PC-9 (cell line): ENCODE data around the gene RPS6KA5. TPM values are rescaled to one million over a fixed set of nuclear protein-coding genes. Genes with fewer than 3 reads are reported as not detected.

Source experiments
- BruUV-seq: library from RNA; stranded (reverse); fragments of 400-500 nt; replicated peaks from 2 replicates; lab custom pipeline; 2021; lab: Mats Ljungman, UMichigan
- CTCF ChIA-PET: fragments of 300-600 bp; sonication (Branson Sonifier 250); formaldehyde crosslinking; loops from one replicate; lab custom pipeline; 2022; ENCODE audit warnings: antibody characterized with exemption; lab: Charles Lee
- POLR2A ChIA-PET: fragments of 300-600 bp; sonication (Branson Sonifier 250); formaldehyde crosslinking; loops from one replicate; lab custom pipeline; 2022; ENCODE audit warnings: antibody characterized with exemption; ENCODE audit not compliant: unreplicated experiment; lab: Charles Lee
- DNase-seq, 2 experiments: peaks; one replicate each; pipeline versions ENCODE4 v3.0.0 to v3.0.0-alpha.2; 2015 to 2022; ENCODE audit warnings: mixed read lengths in 1 of 2
- H2AFZ ChIP-seq: fragments of 200-600 bp; sonication (generic); 2 replicates; pipeline ENCODE4 v1.8.1; 2017; ENCODE audit warnings: antibody characterized with exemption
- H3F3A ChIP-seq: fragments of 200-600 bp; sonication (generic); 2 replicates; pipeline ENCODE4 v1.8.1; 2017; ENCODE audit warnings: antibody characterized with exemption, mild to moderate bottlenecking, low read depth; ENCODE audit not compliant: insufficient read depth
- H3K27ac ChIP-seq: fragments of 200-600 bp; sonication (generic); 2 replicates; pipeline ENCODE4 v1.6.1; 2016; ENCODE audit warnings: mixed run types
- H3K27me3 ChIP-seq: fragments of 200-600 bp; sonication (generic); 2 replicates; pipeline ENCODE4 v1.6.1; 2016; ENCODE audit warnings: low read depth, mixed run types; ENCODE audit not compliant: insufficient read depth
- H3K36me3 ChIP-seq: fragments of 200-600 bp; sonication (generic); 2 replicates; pipeline ENCODE4 v1.6.1; 2016; ENCODE audit warnings: low read depth, mixed run types
- H3K4me1 ChIP-seq: fragments of 200-600 bp; sonication (generic); replicated peaks from 2 replicates; pipeline ENCODE4 v1.6.1; 2016; ENCODE audit warnings: mixed run types; ENCODE audit not compliant: insufficient read depth
- H3K4me2 ChIP-seq: fragments of 200-600 bp; sonication (generic); 2 replicates; pipeline ENCODE4 v1.6.1; 2017; ENCODE audit warnings: mixed run types
- H3K4me3 ChIP-seq: fragments of 200-600 bp; sonication (generic); 2 replicates; pipeline ENCODE4 v1.6.1; 2016; ENCODE audit warnings: mixed run types
- H3K79me2 ChIP-seq: fragments of 200-600 bp; sonication (generic); 2 replicates; pipeline ENCODE4 v1.6.1; 2017; ENCODE audit warnings: low read depth, mixed run types
- H3K9me2 ChIP-seq: fragments of 200-600 bp; sonication (generic); 2 replicates; pipeline ENCODE4 v1.8.1; 2017; ENCODE audit warnings: mild to moderate bottlenecking; ENCODE audit not compliant: insufficient read depth
- H3K9me3 ChIP-seq: fragments of 200-600 bp; sonication (generic); 2 replicates; pipeline ENCODE4 v1.8.1; 2016; ENCODE audit warnings: low read depth; ENCODE audit not compliant: insufficient read depth
- H4K20me1 ChIP-seq: fragments of 200-600 bp; sonication (generic); 2 replicates; pipeline ENCODE4 v1.8.1; 2017; ENCODE audit not compliant: insufficient read depth
- CTCF ChIP-seq: fragments of 200-600 bp; sonication (generic); conservative IDR thresholded peaks from 2 replicates; pipeline ENCODE4 v1.6.1; 2017; ENCODE audit warnings: mixed run types, antibody characterized with exemption, mild to moderate bottlenecking, moderate library complexity
- EZH2 ChIP-seq: fragments of 200-600 bp; sonication (generic); IDR thresholded peaks from 2 replicates; pipeline ENCODE4 v1.8.0; 2017; ENCODE audit warnings: antibody characterized with exemption, low read depth
- intact Hi-C: fragments of 100-400 bp; cut with micrococcal nuclease; formaldehyde crosslinking; loops from one replicate; pipeline ENCODE4 v1.10.0; 2022; ENCODE audit not compliant: unreplicated experiment
- total RNA-seq: library from RNA; stranded (reverse); gene quantifications from 2 replicates; pipeline ENCODE4 v1.2.3, GENCODE V29; 2021

RPS6KA5 gene
- total RNA-seq, 1 experiment from 2014 or later: 3.5 TPM

- Histone ChIP-seq H3K79me2 (no peaks in the 10 kb centered on the region), H3K9me2 (no peaks in the 10 kb centered on the region), H3K4me2 (no peak overlapping the region), H3K4me1 (no peaks in the 10 kb centered on the region), H3K4me3 (no peak overlapping the region), H2AFZ (no peak overlapping the region), H3K27ac (no peak overlapping the region), H3K36me3 (no peaks in the 10 kb centered on the region), H4K20me1 (no peaks in the 10 kb centered on the region), H3K27me3 (no peaks in the 10 kb centered on the region), H3F3A (no peaks in the 10 kb centered on the region), H3K9me3 (no peaks in the 10 kb centered on the region)
- intact Hi-C loops: no loop called here
- no TSS peak for BruUV-seq
- ChIA-PET CTCF (no interaction called here), POLR2A (no interaction called here)
- no peak for DNase-seq
- no peak for TF ChIP-seq CTCF
- no peak for TF ChIP-seq EZH2
These were observed 192.9 kb downstream of the RPS6KA5 start for GRCh38 chr14:90867501-90867900.

- no peaks in the 10 kb centered on the region for H3F3A ChIP-seq
- no peaks in the 10 kb centered on the region for H3K79me2 ChIP-seq
- no peak for DNase-seq
- ChIA-PET POLR2A (no interaction called here), CTCF (no interaction called here)
- H3K4me3 ChIP-seq: no peak overlapping the region
- TF ChIP-seq CTCF: no peak
- no peak for TF ChIP-seq EZH2
- H3K4me1 ChIP-seq: no peaks in the 10 kb centered on the region
- no peaks in the 10 kb centered on the region for H3K9me2 ChIP-seq
- no peaks in the 10 kb centered on the region for H3K36me3 ChIP-seq
- intact Hi-C loops: no loop called here
- no TSS peak for BruUV-seq
- no peak overlapping the region for H2AFZ ChIP-seq
- no peak overlapping the region for H3K27ac ChIP-seq
- H4K20me1 ChIP-seq: no peaks in the 10 kb centered on the region
- H3K4me2 ChIP-seq: no peak overlapping the region
- no peaks in the 10 kb centered on the region for H3K27me3 ChIP-seq
- no peaks in the 10 kb centered on the region for H3K9me3 ChIP-seq
These were observed 193.6 kb downstream of the RPS6KA5 start for GRCh38 chr14:90866833-90867232.

- no peak for DNase-seq
- Histone ChIP-seq H3K4me2 (no peak overlapping the region), H3K4me3 (no peak overlapping the region), H3K36me3 (no peaks in the 10 kb centered on the region), H3K27me3 (no peaks in the 10 kb centered on the region), H3F3A (no peaks in the 10 kb centered on the region), H3K9me2 (no peaks in the 10 kb centered on the region), H4K20me1 (no peaks in the 10 kb centered on the region), H2AFZ (no peak overlapping the region), H3K9me3 (no peaks in the 10 kb centered on the region), H3K27ac (no peak overlapping the region), H3K79me2 (no peaks in the 10 kb centered on the region), H3K4me1 (no peaks in the 10 kb centered on the region)
- intact Hi-C loops: no loop called here
- CTCF ChIA-PET: no interaction called here
- TF ChIP-seq CTCF: no peak
- no peak for TF ChIP-seq EZH2
- no TSS peak for BruUV-seq
- POLR2A ChIA-PET: no interaction called here
These were observed 195.7 kb downstream of the RPS6KA5 start for GRCh38 chr14:90864741-90865140.
